ENCODE data around the gene ERAP2. TPM values are rescaled to one million over a fixed set of nuclear protein-coding genes. Genes with fewer than 3 reads are reported as not detected.

Gene ERAP2
- total RNA-seq, 1 experiment from 2014 or later: 15.5 TPM

- no peaks in the 10 kb centered on the region for H3K4me1 ChIP-seq (ENCODE audit: control insufficient read depth, insufficient read depth, low read length)
- no peaks in the 10 kb centered on the region for H3K9me3 ChIP-seq (ENCODE audit: control insufficient read depth, insufficient read depth, low read depth, low read length)
- DNase-seq (ENCODE audit: low read depth, low spot score) (no peak), ATAC-seq (no peak)
- no peak overlapping the region for H3K4me3 ChIP-seq (ENCODE audit: low read depth in 2 of 2, low read length in 2 of 2)
- no peaks in the 10 kb centered on the region for H3K27me3 ChIP-seq (ENCODE audit: control insufficient read depth, insufficient read depth, low read length)
- H3K27ac ChIP-seq (ENCODE audit: low read length): no peak overlapping the region
- TF ChIP-seq SIN3A (IDR thresholded peaks at IDR 0.05; ENCODE audit: borderline replicate concordance, insufficient read depth, low read depth, low read length): no peak
- in situ Hi-C loops (cut with HindIII; ENCODE audit: low pct_unique_long_range_greater_than_20kb, low sequenced_read_pairs) (no loop called here), intact Hi-C loops (cut with micrococcal nuclease; ENCODE audit: unreplicated experiment) (no loop called here)
- H3K36me3 ChIP-seq (ENCODE audit: control insufficient read depth, insufficient read depth, low read length): no peaks in the 10 kb centered on the region
- ChIA-PET POLR2A (no interaction called here), CTCF (interaction anchor here (1.2 kb wide), 1 partner anchor 12 kb away, joined by 3 read pairs; no protein-coding TSS in a partner anchor)
- no TSS peak for BruUV-seq (replicated peaks)
These were observed 26.6 kb downstream of the ERAP2 start for GRCh38 chr5:96902876-96903275.

- no peaks in the 10 kb centered on the region for H3K4me1 ChIP-seq (ENCODE audit: control insufficient read depth, insufficient read depth, low read length)
- DNase-seq (ENCODE audit: low read depth, low spot score) (no peak), ATAC-seq (no peak)
- BruUV-seq (replicated peaks): no TSS peak
- H3K9me3 ChIP-seq (ENCODE audit: control insufficient read depth, insufficient read depth, low read depth, low read length): no peaks in the 10 kb centered on the region
- H3K36me3 ChIP-seq (ENCODE audit: control insufficient read depth, insufficient read depth, low read length): no peaks in the 10 kb centered on the region
- in situ Hi-C loops (cut with HindIII; ENCODE audit: low pct_unique_long_range_greater_than_20kb, low sequenced_read_pairs): no loop called here
- intact Hi-C loops (cut with micrococcal nuclease; ENCODE audit: unreplicated experiment): no loop called here
- H3K4me3 ChIP-seq (ENCODE audit: low read depth in 2 of 2, low read length in 2 of 2): no peak overlapping the region
- TF ChIP-seq SIN3A (IDR thresholded peaks at IDR 0.05; ENCODE audit: borderline replicate concordance, insufficient read depth, low read depth, low read length) (no peak), TCF7L2 (IDR thresholded peaks at IDR 0.05; ENCODE audit: low read depth, low read length) (no peak), POLR2AphosphoS5 (IDR thresholded peaks at IDR 0.05; ENCODE audit: low read depth, low read length) (no peak), REST (IDR thresholded peaks at IDR 0.05; ENCODE audit: insufficient read depth in 1 of 2, low read depth in 2 of 2, low read length in 1 of 2) (no peak), CTCF (IDR thresholded peaks at IDR 0.05) (no peak)
- H3K27me3 ChIP-seq (ENCODE audit: control insufficient read depth, insufficient read depth, low read length): no peaks in the 10 kb centered on the region
- ChIA-PET CTCF (no interaction called here), POLR2A (no interaction called here)
- no peak overlapping the region for H3K27ac ChIP-seq (ENCODE audit: low read length)
These were observed 27.0 kb downstream of the ERAP2 start for GRCh38 chr5:96903300-96903699.

GRCh38 chr5:96904054-96904931, 28.0 kb downstream of the ERAP2 start:
- H3K27ac ChIP-seq (ENCODE audit: low read length): no peak overlapping the region
- BruUV-seq (replicated peaks): no TSS peak
- H3K36me3 ChIP-seq (ENCODE audit: control insufficient read depth, insufficient read depth, low read length): no peaks in the 10 kb centered on the region
- TF ChIP-seq POLR2AphosphoS5 (IDR thresholded peaks at IDR 0.05; ENCODE audit: low read depth, low read length) (no peak), REST (IDR thresholded peaks at IDR 0.05; ENCODE audit: insufficient read depth in 1 of 2, low read depth in 2 of 2, low read length in 1 of 2) (no peak), TCF7L2 (IDR thresholded peaks at IDR 0.05; ENCODE audit: low read depth, low read length) (no peak), CTCF (IDR thresholded peaks at IDR 0.05) (no peak), SIN3A (IDR thresholded peaks at IDR 0.05; ENCODE audit: borderline replicate concordance, insufficient read depth, low read depth, low read length) (no peak)
- ChIA-PET CTCF (no interaction called here), POLR2A (no interaction called here)
- intact Hi-C loops (cut with micrococcal nuclease; ENCODE audit: unreplicated experiment): no loop called here
- DNase-seq (ENCODE audit: low read depth, low spot score): no peak
- ATAC-seq: no peak
- no peaks in the 10 kb centered on the region for H3K9me3 ChIP-seq (ENCODE audit: control insufficient read depth, insufficient read depth, low read depth, low read length)
- no peaks in the 10 kb centered on the region for H3K4me1 ChIP-seq (ENCODE audit: control insufficient read depth, insufficient read depth, low read length)
- in situ Hi-C loops (cut with HindIII; ENCODE audit: low pct_unique_long_range_greater_than_20kb, low sequenced_read_pairs): no loop called here
- no peak overlapping the region for H3K4me3 ChIP-seq (ENCODE audit: low read depth in 2 of 2, low read length in 2 of 2)
- no peaks in the 10 kb centered on the region for H3K27me3 ChIP-seq (ENCODE audit: control insufficient read depth, insufficient read depth, low read length)
